NT2/D1 (cell line): ENCODE results near the gene GPR65.

Source experiments
- DNase-seq: peaks from one replicate; pipeline ENCODE4 v3.0.0-alpha.2; 2011; ENCODE audit warnings: low read depth, low spot score
- H3K27me3 ChIP-seq: 2 replicates; pipeline ENCODE4 v1.6.0; 2011; ENCODE audit warnings: mild to moderate bottlenecking; ENCODE audit not compliant: insufficient read length, insufficient read depth
- H3K36me3 ChIP-seq: 2 replicates; pipeline ENCODE4 v1.6.1; 2011; ENCODE audit warnings: mild to moderate bottlenecking, low read length, mixed read lengths; ENCODE audit not compliant: insufficient read depth, insufficient read length
- H3K4me1 ChIP-seq: 2 replicates; pipeline ENCODE4 v1.5.1; 2011; ENCODE audit not compliant: insufficient read depth, insufficient read length
- H3K4me3 ChIP-seq: 2 replicates; pipeline ENCODE4 v1.5.1; 2011; ENCODE audit warnings: low read depth; ENCODE audit not compliant: insufficient read length
- H3K9ac ChIP-seq: 2 replicates; pipeline ENCODE4 v1.6.0; 2011; ENCODE audit warnings: low read depth; ENCODE audit not compliant: insufficient read length
- H3K9me3 ChIP-seq: 2 replicates; pipeline ENCODE4 v1.5.1; 2011; ENCODE audit warnings: mild to moderate bottlenecking, low read length; ENCODE audit not compliant: insufficient read depth
- SUZ12 ChIP-seq: IDR thresholded peaks from 2 replicates; pipeline ENCODE4 v1.6.1; 2011; ENCODE audit not compliant: insufficient read length, insufficient read depth; ENCODE audit errors: extremely low read depth
- YY1 ChIP-seq: IDR thresholded peaks from 2 replicates; pipeline ENCODE4 v1.6.1; 2011; ENCODE audit not compliant: insufficient read length, insufficient read depth
- ZNF274 ChIP-seq: IDR thresholded peaks from 2 replicates; pipeline ENCODE4 v1.6.1; 2011; ENCODE audit warnings: mild to moderate bottlenecking, low read depth, low read length

The GPR65 gene

DNA sequence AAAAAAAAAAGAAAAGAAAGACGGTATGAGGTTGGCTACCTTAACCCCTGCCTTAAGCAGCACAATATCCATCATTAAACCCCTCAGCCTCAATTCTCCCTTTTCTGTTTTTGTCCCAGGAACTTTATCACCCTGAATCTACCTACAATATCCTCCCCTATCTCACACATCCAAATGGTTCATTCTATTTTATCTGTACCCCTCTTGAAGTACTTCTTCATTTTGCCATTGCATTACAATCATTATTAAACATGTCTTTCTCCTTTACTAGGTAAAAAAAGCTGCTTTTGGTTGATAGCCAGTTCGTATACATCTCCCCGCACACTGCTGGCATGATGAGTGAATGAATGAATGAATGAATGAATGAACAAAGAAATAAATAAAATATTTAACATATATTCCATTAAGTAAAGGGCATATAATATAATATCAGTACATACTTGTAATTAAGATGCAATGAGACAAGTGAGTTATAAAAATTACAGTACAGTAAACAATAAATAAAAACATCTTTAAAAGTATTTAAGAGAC is 364 bp upstream of the GPR65 start:
- Histone ChIP-seq H3K4me1 (no peaks in the 10 kb centered on the region), H3K9me3 (no peaks in the 10 kb centered on the region), H3K36me3 (no peaks in the 10 kb centered on the region), H3K4me3 (no peak overlapping the region), H3K27me3 (no peaks in the 10 kb centered on the region), H3K9ac (no peak overlapping the region)
- TF ChIP-seq SUZ12 (no peak), ZNF274 (no peak), YY1 (no peak)
- DNase-seq: no peak

DNA sequence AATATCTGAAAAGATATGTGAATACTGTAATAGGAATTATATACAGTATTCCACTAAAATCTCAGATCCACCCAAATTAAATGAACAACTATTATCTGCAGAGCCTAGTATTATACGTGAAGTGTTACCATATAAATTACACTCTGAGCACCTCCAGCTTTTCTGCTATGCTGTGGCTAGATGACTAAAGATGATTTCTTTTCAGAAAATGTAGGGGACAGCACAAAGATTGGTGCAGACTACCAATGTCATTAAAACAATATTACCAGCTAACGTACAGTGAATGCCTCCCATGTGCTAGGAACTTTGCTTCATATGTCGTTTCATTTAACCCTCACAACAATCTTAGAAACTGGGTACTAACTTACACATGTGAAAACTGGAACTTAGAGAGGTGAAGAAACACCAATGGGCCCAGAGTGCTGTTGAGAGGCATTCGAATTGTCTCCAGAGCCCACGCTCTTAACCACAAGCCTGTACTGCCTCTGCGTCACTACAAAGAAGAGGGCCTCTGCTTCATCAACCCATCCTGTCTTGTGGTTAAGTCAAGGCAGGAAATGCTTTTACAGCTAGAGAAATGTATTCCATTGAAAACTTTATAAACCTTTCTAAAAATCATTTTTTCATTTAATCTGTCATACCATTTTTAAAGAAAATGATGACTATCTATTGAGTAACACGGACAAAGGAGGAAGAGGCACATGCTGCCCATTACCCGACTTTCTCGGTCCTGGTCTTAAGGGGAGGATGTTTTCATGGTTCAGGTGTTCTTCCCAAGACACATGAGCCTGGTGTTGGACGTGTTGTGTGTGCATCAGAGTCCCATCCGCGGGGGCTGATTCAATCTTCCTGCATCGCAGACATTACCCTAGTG is 1.3 kb downstream of the GPR65 start:
- H3K4me1 ChIP-seq: no peaks in the 10 kb centered on the region
- no peak overlapping the region for H3K9ac ChIP-seq
- no peak overlapping the region for H3K4me3 ChIP-seq

DNA sequence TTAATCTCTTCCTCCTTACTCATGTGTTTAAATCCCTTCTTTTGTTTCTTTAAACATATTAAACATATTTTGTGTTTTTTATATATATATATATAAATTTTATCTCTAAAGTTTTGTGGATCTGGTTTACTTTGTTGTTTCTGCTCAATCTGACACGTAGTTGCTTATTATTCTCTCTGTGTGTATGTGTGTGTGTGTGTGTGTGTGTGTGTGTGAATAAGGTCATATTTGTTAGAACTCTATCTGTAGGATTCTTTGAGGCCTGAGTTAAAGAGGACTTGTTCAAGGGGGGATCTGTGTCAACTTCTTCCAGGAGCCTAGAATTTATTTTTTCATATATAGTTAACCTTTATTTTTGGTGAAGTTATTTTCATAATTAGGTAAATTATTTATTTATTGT is 2.7 kb downstream of the GPR65 start:
- no peaks in the 10 kb centered on the region for H3K4me1 ChIP-seq
- no peaks in the 10 kb centered on the region for H3K27me3 ChIP-seq
- H3K4me3 ChIP-seq: no peak overlapping the region
- H3K9me3 ChIP-seq: no peaks in the 10 kb centered on the region
- TF ChIP-seq ZNF274 (no peak), YY1 (no peak), SUZ12 (no peak)
- no peak for DNase-seq
- H3K9ac ChIP-seq: no peak overlapping the region
- H3K36me3 ChIP-seq: no peaks in the 10 kb centered on the region

More for the DNA sequence above, 1.3 kb downstream of the GPR65 start:
- DNase-seq: no peak
- Histone ChIP-seq H3K36me3 (no peaks in the 10 kb centered on the region), H3K27me3 (no peaks in the 10 kb centered on the region), H3K9me3 (no peaks in the 10 kb centered on the region)
- TF ChIP-seq YY1 (no peak), ZNF274 (no peak), SUZ12 (no peak)

DNA sequence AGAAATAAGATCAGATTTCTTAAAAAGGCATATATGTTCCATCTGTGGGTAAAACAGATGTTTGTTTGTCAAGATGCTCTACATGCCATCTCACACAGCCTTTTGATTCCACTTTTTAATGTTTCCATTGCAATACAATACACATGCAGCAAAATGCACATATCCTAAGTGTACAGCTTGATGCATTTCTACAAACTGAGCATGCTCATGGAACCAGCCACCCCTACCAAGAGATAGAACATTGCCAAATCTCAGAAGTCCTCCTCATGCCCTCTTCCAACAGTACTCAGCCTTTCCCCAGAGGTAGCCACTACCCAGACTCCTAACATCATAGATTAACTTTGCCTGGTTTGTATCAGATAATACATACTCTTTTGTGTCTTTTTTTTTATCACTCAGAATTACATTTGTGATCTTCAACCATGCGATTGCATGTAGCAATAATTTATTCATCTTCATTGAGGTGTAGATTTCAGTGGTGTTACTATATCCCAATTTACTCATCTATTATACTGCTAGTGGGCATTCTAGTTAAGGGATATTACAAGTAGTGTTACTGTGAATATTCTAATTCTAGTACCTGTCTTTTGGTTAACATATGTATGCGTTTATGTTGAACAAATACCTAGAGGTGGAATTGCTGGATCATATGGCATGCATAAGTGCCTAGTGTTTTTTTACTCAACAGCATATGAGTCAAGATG is 3.3 kb downstream of the GPR65 start:
- Histone ChIP-seq H3K27me3 (no peaks in the 10 kb centered on the region), H3K4me3 (no peak overlapping the region), H3K36me3 (no peaks in the 10 kb centered on the region), H3K9ac (no peak overlapping the region), H3K4me1 (no peaks in the 10 kb centered on the region), H3K9me3 (no peaks in the 10 kb centered on the region)
- TF ChIP-seq ZNF274 (no peak), SUZ12 (no peak), YY1 (no peak)
- DNase-seq: no peak

DNA sequence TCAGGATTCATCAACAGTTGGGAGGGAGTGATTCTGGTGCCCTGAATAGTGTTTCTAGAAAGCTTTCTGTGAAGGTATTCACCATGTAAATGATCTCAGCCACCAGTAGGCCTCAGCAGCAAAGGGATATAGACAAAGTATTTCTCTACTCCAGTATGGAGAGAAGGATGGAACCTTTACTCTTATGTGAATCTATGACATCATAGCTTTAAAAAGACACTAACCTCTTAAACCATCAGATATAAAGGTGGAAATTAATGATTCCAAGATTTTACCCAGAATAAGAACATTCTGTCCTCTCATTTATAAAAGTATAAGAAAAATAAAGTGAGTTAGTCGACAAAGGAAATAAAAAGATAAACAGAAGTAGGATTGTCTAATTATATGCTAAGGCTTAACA is 4.6 kb downstream of the GPR65 start:
- Histone ChIP-seq H3K4me3 (no peak overlapping the region), H3K36me3 (no peaks in the 10 kb centered on the region), H3K9me3 (no peaks in the 10 kb centered on the region), H3K4me1 (no peaks in the 10 kb centered on the region), H3K27me3 (no peaks in the 10 kb centered on the region), H3K9ac (no peak overlapping the region)
- TF ChIP-seq ZNF274: no peak
- no peak for TF ChIP-seq YY1
- no peak for TF ChIP-seq SUZ12
- DNase-seq: no peak

DNA sequence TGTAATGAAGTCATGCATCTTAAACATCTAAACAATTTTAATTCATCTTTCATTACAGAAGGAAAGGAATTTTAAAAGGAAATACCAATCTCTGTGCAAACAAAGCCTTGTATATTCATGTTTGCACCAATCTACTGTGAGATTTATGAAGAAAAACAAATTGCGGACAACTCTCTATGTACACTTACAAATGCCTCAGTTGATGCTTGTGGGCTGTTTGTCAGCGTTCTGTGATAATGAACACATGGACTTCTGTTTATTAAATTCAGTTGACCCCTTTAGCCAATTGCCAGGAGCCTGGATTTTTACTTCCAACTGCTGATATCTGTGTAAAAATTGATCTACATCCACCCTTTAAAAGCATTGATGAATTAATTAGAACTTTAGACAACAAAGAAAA is 5.4 kb downstream of the GPR65 start:
- Histone ChIP-seq H3K36me3 (no peaks in the 10 kb centered on the region), H3K9me3 (no peaks in the 10 kb centered on the region), H3K9ac (no peak overlapping the region), H3K4me3 (no peak overlapping the region), H3K4me1 (no peaks in the 10 kb centered on the region), H3K27me3 (no peaks in the 10 kb centered on the region)
- no peak for DNase-seq
- TF ChIP-seq SUZ12 (no peak), ZNF274 (no peak), YY1 (no peak)

DNA sequence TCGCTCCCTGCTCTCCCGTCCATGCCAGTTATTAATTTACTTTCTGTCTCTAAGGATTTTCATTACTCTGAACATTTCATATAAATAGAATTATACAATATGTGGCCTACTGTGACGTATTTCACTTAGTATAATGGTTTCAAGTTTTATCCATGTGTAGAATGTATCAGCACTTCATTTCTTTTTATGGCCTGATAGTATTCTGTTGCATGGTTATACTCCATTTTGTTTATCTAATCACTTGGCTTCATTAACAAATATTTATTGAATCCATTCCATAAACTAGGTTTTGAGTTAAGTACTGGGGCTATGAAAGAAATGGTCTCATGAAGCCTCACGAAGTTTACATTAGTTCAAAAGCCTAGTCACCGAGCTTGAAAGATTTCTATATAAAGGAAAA is 7.6 kb downstream of the GPR65 start:
- TF ChIP-seq ZNF274 (no peak), SUZ12 (no peak), YY1 (no peak)
- DNase-seq: no peak
- H3K27me3 ChIP-seq: no peaks in the 10 kb centered on the region
- no peak overlapping the region for H3K4me3 ChIP-seq
- H3K4me1 ChIP-seq: no peaks in the 10 kb centered on the region
- H3K36me3 ChIP-seq: no peaks in the 10 kb centered on the region
- H3K9me3 ChIP-seq: no peaks in the 10 kb centered on the region
- no peak overlapping the region for H3K9ac ChIP-seq
